NT2/D1 (cell line): ENCODE measurements around the gene TMEM273.

Experiments
- DNase-seq: peaks from one replicate; pipeline ENCODE4 v3.0.0-alpha.2; 2011; ENCODE audit warnings: low read depth, low spot score
- H3K27me3 ChIP-seq: 2 replicates; pipeline ENCODE4 v1.6.0; 2011; ENCODE audit warnings: mild to moderate bottlenecking; ENCODE audit not compliant: insufficient read length, insufficient read depth
- H3K36me3 ChIP-seq: 2 replicates; pipeline ENCODE4 v1.6.1; 2011; ENCODE audit warnings: mild to moderate bottlenecking, low read length, mixed read lengths; ENCODE audit not compliant: insufficient read depth, insufficient read length
- H3K4me1 ChIP-seq: 2 replicates; pipeline ENCODE4 v1.5.1; 2011; ENCODE audit not compliant: insufficient read depth, insufficient read length
- H3K4me3 ChIP-seq: 2 replicates; pipeline ENCODE4 v1.5.1; 2011; ENCODE audit warnings: low read depth; ENCODE audit not compliant: insufficient read length
- H3K9ac ChIP-seq: 2 replicates; pipeline ENCODE4 v1.6.0; 2011; ENCODE audit warnings: low read depth; ENCODE audit not compliant: insufficient read length
- H3K9me3 ChIP-seq: 2 replicates; pipeline ENCODE4 v1.5.1; 2011; ENCODE audit warnings: mild to moderate bottlenecking, low read length; ENCODE audit not compliant: insufficient read depth
- SUZ12 ChIP-seq: IDR thresholded peaks from 2 replicates; pipeline ENCODE4 v1.6.1; 2011; ENCODE audit not compliant: insufficient read length, insufficient read depth; ENCODE audit errors: extremely low read depth
- YY1 ChIP-seq: IDR thresholded peaks from 2 replicates; pipeline ENCODE4 v1.6.1; 2011; ENCODE audit not compliant: insufficient read length, insufficient read depth
- ZNF274 ChIP-seq: IDR thresholded peaks from 2 replicates; pipeline ENCODE4 v1.6.1; 2011; ENCODE audit warnings: mild to moderate bottlenecking, low read depth, low read length

Gene TMEM273

GRCh38 chr10:49116509-49117375 is 71.4 kb downstream of the TMEM273 start:
- no peak for TF ChIP-seq SUZ12
- TF ChIP-seq YY1: no peak
- no peak for TF ChIP-seq ZNF274
- DNase-seq: no peak

GRCh38 chr10:49115796-49116508 is 72.2 kb downstream of the TMEM273 start:
- DNase-seq: no peak
- TF ChIP-seq YY1: no peak
- TF ChIP-seq SUZ12: no peak
- no peak for TF ChIP-seq ZNF274
- no peak overlapping the region for H3K9ac ChIP-seq
- H3K27me3 ChIP-seq: peaks cover 8% of the 10 kb centered on the region
- H3K4me1 ChIP-seq: peaks cover 3% of the 10 kb centered on the region
- peak overlapping the region; percentile 12 for H3K4me3 ChIP-seq
- no peaks in the 10 kb centered on the region for H3K9me3 ChIP-seq
- H3K36me3 ChIP-seq: no peaks in the 10 kb centered on the region

More at GRCh38 chr10:49116509-49117375, 71.4 kb downstream of the TMEM273 start:
- H3K9ac ChIP-seq: no peak overlapping the region
- no peaks in the 10 kb centered on the region for H3K36me3 ChIP-seq
- peaks cover 3% of the 10 kb centered on the region for H3K4me1 ChIP-seq
- H3K27me3 ChIP-seq: peaks cover 8% of the 10 kb centered on the region
- H3K9me3 ChIP-seq: no peaks in the 10 kb centered on the region
- H3K4me3 ChIP-seq: no peak overlapping the region

GRCh38 chr10:49115015-49115795 is 73.0 kb downstream of the TMEM273 start, which contains the start of gene VSTM4:
Gene VSTM4 (minus strand): TSS chr10:49115522. CDS start chr10:49115485, 37 bp downstream.
- H3K4me3 ChIP-seq: peak within 1 kb of the TSS; percentile 59
- peaks cover 3% of the 10 kb centered on the region for H3K4me1 ChIP-seq
- DNase-seq: peak; percentile 9
- no peaks in the 10 kb centered on the region for H3K36me3 ChIP-seq
- TF ChIP-seq SUZ12 (no peak), ZNF274 (no peak), YY1 (no peak)
- H3K9ac ChIP-seq: peak within 1 kb of the TSS; percentile 80
- H3K9me3 ChIP-seq: no peaks in the 10 kb centered on the region
- H3K27me3 ChIP-seq: peaks cover 8% of the 10 kb centered on the region

- DNase-seq: no peak
- peak overlapping the region; percentile 80 for H3K9ac ChIP-seq
- peaks cover 8% of the 10 kb centered on the region for H3K27me3 ChIP-seq
- no peaks in the 10 kb centered on the region for H3K9me3 ChIP-seq
- H3K36me3 ChIP-seq: no peaks in the 10 kb centered on the region
- H3K4me3 ChIP-seq: peak overlapping the region; percentile 59
- TF ChIP-seq SUZ12 (no peak), ZNF274 (no peak), YY1 (no peak)
- H3K4me1 ChIP-seq: peaks cover 5% of the 10 kb centered on the region
Measured at GRCh38 chr10:49114718-49115014, 73.5 kb downstream of the TMEM273 start.

- DNase-seq: no peak
- H3K36me3 ChIP-seq: no peaks in the 10 kb centered on the region
- peaks cover 8% of the 10 kb centered on the region for H3K27me3 ChIP-seq
- no peak overlapping the region for H3K9ac ChIP-seq
- peaks cover 5% of the 10 kb centered on the region for H3K4me1 ChIP-seq
- H3K4me3 ChIP-seq: no peak overlapping the region
- TF ChIP-seq YY1 (no peak), SUZ12 (no peak), ZNF274 (no peak)
- no peaks in the 10 kb centered on the region for H3K9me3 ChIP-seq
Measured at GRCh38 chr10:49113741-49114141, 74.5 kb downstream of the TMEM273 start.

DNA sequence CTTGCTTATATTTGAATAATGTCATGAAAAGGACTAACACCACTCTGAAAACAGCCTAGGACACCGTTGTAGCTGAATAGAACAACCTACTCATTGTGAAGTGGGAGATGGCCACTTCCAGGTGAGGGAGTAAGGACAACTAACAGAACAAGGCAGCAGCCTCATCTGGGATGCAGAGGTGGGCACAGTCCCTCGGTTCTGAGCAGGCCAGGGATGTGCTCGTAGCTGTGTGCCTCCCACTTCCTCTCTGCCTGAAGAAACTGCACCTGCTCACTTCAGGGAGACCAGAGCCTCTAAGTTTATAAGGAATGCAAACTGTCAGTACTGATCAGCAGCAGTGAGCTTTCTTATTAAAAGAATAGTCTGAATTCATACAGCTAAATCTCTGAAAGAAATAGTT is 75.3 kb downstream of the TMEM273 start:
- Histone ChIP-seq H3K4me3 (no peak overlapping the region), H3K9me3 (no peaks in the 10 kb centered on the region)
- no peak for DNase-seq

DNA sequence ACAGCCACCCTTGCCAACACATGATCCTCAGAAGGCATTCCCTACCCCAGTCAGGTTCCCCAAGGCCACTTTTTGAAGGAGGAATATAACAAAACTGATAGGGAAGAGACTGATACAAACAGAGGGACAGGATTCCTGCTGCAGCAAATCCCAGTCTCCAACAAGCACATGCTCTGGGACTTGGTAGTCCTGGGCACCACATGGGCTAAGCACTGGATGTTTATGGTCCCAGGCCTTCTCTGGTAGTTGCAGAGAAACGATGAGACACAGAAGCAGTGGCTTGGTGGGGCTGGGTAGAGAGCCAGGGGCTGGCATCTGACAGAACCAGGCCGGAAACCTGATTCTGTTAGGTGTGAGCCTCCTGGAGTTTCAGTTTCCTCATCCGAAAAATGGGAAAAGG is 76.1 kb downstream of the TMEM273 start:
- Histone ChIP-seq H3K9me3 (no peaks in the 10 kb centered on the region), H3K4me3 (no peak overlapping the region), H3K36me3 (no peaks in the 10 kb centered on the region), H3K27me3 (peaks cover 8% of the 10 kb centered on the region), H3K9ac (no peak overlapping the region), H3K4me1 (peaks cover 5% of the 10 kb centered on the region)
- no peak for TF ChIP-seq YY1
- TF ChIP-seq ZNF274: no peak
- no peak for DNase-seq

More for the DNA sequence above, 75.3 kb downstream of the TMEM273 start:
- Histone ChIP-seq H3K4me1 (peaks cover 5% of the 10 kb centered on the region), H3K9ac (no peak overlapping the region), H3K27me3 (peaks cover 8% of the 10 kb centered on the region), H3K36me3 (no peaks in the 10 kb centered on the region)
- TF ChIP-seq YY1 (no peak), SUZ12 (no peak), ZNF274 (no peak)
